Thyroid gland (tissue), 4 donors: ENCODE data around the gene CRIP1. TPM values are rescaled to one million over a fixed set of nuclear protein-coding genes. Genes with fewer than 3 reads are reported as not detected.

Experiments used
- DNase-seq, 2 donors: peaks; one replicate each; pipeline ENCODE4 v3.0.0-alpha.2; 2019
- H3K27ac ChIP-seq, 3 donors: fragments of 200-600 bp; sonication (generic); 1 replicate in 2 of 3; 2 replicates in 1 of 3; pipeline ENCODE4 v1.5.1; 2016 to 2019; ENCODE audit warnings: mild to moderate bottlenecking in 1 of 3, moderate library complexity in 1 of 3
- H3K27me3 ChIP-seq: fragments of 200-600 bp; sonication (generic); one replicate; pipeline ENCODE4 v1.5.1; 2019
- H3K36me3 ChIP-seq, 2 donors: fragments of 200-600 bp; sonication (generic); one replicate each; pipeline ENCODE4 v1.5.1; 2016 to 2019
- H3K4me1 ChIP-seq, 2 donors: fragments of 200-600 bp; sonication (generic); one replicate each; pipeline ENCODE4 v1.5.1; 2017 to 2019
- H3K4me3 ChIP-seq, 3 donors: fragments of 200-600 bp; sonication (generic); replicated peaks in 1 of 3; 1 replicate in 2 of 3; 2 replicates in 1 of 3; pipeline ENCODE4 v1.5.1; 2016; ENCODE audit warnings: mild to moderate bottlenecking in 1 of 3
- H3K9me3 ChIP-seq: fragments of 200-600 bp; sonication (generic); one replicate; pipeline ENCODE4 v1.5.1; 2017
- POLR2A ChIP-seq, 2 donors: fragments of 450-650 bp; IDR thresholded peaks; one replicate each; pipeline ENCODE4 v1.6.1; 2017; ENCODE audit warnings: antibody characterized with exemption in 2 of 2, mild to moderate bottlenecking in 2 of 2, moderate library complexity in 1 of 2
- WGBS, 2 donors: methylation state at CpG; one replicate each; pipeline ENCODE4 v1.1.5; 2017; 5-methylcytosine and 5-hydroxymethylcytosine counted together
- intact Hi-C: fragments of 100-400 bp; cut with DNase I; formaldehyde crosslinking; loops from one replicate; pipeline ENCODE4 v1.15.1; 2023
- total RNA-seq, 4 donors: library from RNA; depleted of rRNA; stranded (reverse); fragments of >200 nt; gene quantifications; one replicate each; pipeline ENCODE4 v1.2.3, GENCODE V29; 2016
- TF ChIP-seq, protein P1 (sequence below), 6 experiments: fragments of 200-600 bp in 3 of 6; fragments of 450-650 bp in 3 of 6; sonication (generic) in 3 of 6; IDR thresholded peaks; one replicate each; pipeline ENCODE4 v1.5.1; 2016 to 2019; ENCODE audit warnings: antibody characterized with exemption in 6 of 6, mild to moderate bottlenecking in 2 of 6, inconsistent platforms in 1 of 6, moderate library complexity in 1 of 6

Gene CRIP1
- total RNA-seq, 4 donors from 2014 or later = 6.0 to 30.8 (median 18.5) TPM

DNA sequence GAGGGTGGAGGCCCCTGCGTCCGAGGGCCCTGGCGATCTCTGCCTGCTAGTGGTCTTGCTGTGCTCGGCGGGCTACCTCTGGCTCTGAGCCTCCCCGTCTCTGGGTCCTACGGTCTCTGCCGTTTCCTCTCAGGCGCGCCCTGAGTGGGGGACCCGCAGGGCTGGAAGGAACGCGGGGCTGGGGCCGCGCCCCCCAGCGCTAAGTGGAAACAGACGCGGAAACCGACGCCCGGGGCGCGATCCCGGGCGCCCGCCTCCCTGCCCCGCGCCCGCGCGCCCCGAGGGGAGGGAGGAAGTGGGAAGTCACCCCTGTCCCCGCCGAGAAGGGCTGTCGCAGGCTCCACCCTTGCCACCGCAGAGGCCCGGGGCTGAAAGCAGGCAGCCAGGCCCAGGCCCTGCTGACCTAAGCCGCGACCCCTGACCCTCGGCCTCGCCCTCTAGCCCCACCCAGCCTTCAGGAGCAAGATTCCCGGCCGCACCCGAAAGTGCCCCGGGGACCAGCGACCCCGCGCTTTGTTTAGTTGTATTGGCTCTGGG lies 831 bp downstream of the CRIP1 start:
- TF ChIP-seq, protein P1, sequence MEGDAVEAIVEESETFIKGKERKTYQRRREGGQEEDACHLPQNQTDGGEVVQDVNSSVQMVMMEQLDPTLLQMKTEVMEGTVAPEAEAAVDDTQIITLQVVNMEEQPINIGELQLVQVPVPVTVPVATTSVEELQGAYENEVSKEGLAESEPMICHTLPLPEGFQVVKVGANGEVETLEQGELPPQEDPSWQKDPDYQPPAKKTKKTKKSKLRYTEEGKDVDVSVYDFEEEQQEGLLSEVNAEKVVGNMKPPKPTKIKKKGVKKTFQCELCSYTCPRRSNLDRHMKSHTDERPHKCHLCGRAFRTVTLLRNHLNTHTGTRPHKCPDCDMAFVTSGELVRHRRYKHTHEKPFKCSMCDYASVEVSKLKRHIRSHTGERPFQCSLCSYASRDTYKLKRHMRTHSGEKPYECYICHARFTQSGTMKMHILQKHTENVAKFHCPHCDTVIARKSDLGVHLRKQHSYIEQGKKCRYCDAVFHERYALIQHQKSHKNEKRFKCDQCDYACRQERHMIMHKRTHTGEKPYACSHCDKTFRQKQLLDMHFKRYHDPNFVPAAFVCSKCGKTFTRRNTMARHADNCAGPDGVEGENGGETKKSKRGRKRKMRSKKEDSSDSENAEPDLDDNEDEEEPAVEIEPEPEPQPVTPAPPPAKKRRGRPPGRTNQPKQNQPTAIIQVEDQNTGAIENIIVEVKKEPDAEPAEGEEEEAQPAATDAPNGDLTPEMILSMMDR (IDR thresholded peaks at IDR 0.05) = no peak
- TF ChIP-seq POLR2A (IDR thresholded peaks at IDR 0.05) = no peak
- Histone ChIP-seq H3K27ac (peak overlapping the region; percentile 73 to 92 (median 75)), H3K4me3 (peak overlapping the region in 1 of 3 donors; percentile 54), H3K36me3 (no peaks in the 10 kb centered on the region), H3K4me1 (peaks cover 55 to 76% of the 10 kb centered on the region in 2 donors), H3K9me3 (no peaks in the 10 kb centered on the region), H3K27me3 (no peaks in the 10 kb centered on the region)
- WGBS, 2 donors = 4% methylated on average over 25 of the region's 48 CpGs; no CpG with 5 or more reads in 1 of the 2 donors
- intact Hi-C loops = loop anchor here (5.0 kb wide), 1 partner anchor 120 kb away; no protein-coding TSS in a partner anchor
- DNase-seq = peak; percentile 50 to 54

- Histone ChIP-seq H3K4me1 (peaks cover 48 to 69% of the 10 kb centered on the region in 2 donors), H3K27me3 (no peaks in the 10 kb centered on the region), H3K27ac (peak overlapping the region; percentile 75 to 97 (median 92)), H3K36me3 (no peaks in the 10 kb centered on the region), H3K4me3 (peak overlapping the region in 1 of 3 donors; percentile 54), H3K9me3 (no peaks in the 10 kb centered on the region)
- intact Hi-C loops = loop anchor here (5.0 kb wide), 1 partner anchor 121 kb away; no protein-coding TSS in a partner anchor
- DNase-seq = no peak
- WGBS, 2 donors = 47 to 69% methylated on average over 7 to 17 of the region's 26 CpGs
- TF ChIP-seq POLR2A (IDR thresholded peaks at IDR 0.05) = no peak
- TF ChIP-seq, protein P1 (IDR thresholded peaks at IDR 0.05) = no peak
Measured at GRCh38 chr14:105487986-105488777, 1.5 kb downstream of the CRIP1 start.

- no peak for TF ChIP-seq POLR2A (IDR thresholded peaks at IDR 0.05)
- TF ChIP-seq, protein P1 (IDR thresholded peaks at IDR 0.05) = no peak
- Histone ChIP-seq H3K4me1 (peaks cover 41 to 61% of the 10 kb centered on the region in 2 donors), H3K4me3 (no peak overlapping the region), H3K27me3 (no peaks in the 10 kb centered on the region), H3K36me3 (no peaks in the 10 kb centered on the region), H3K27ac (peak overlapping the region; percentile 91 to 97 (median 92)), H3K9me3 (no peaks in the 10 kb centered on the region)
- no peak for DNase-seq
- 47 to 61% methylated on average over 5 to 12 of the region's 20 CpGs for WGBS, 2 donors
- intact Hi-C loops = loop anchor here (5.0 kb wide), 1 partner anchor 122 kb away; no protein-coding TSS in a partner anchor
Measured at GRCh38 chr14:105488781-105489541, 2.3 kb downstream of the CRIP1 start.

DNA sequence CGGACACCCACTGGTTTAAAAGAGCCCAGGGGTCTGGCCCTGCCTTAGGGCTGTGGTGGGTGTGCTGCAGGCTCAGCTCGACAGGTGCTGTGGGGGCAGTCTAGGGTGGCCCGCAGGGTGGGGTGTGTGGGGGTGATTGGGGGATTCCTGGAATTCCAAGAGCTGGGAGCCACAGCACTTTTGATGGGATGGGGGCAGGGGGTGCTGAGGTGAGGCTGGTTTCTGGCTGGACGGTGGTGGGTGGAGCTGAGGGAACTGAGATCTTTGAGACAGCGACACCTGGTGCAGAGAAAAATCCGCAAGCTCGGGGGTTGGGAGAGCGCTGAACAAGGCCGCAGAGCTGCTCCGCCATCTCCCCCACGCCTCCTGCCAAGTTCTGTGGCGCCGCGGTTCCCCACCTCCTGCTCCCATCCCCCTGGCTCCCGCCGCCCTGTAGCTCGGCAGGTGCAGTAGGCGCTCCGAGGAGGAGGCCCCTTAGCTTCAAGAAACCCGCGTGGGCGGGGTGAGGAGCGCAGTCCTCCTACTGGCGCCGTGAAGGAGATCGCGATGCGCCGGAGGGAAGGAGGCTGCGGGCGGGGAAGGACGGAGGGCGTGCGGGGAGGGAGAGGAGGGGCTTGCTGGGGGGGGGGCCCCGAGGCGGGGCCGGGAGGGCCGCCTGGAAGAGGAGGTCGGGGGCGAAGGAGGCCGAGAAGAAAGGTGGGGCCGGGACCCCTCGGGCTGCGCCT lies 3.0 kb downstream of the CRIP1 start:
- peak in 1 of 2 donors; percentile 43 for TF ChIP-seq POLR2A (IDR thresholded peaks at IDR 0.05)
- TF ChIP-seq, protein P1 (IDR thresholded peaks at IDR 0.05) = peak in 5 of 6 experiments; percentile 27 to 84 (median 78)
- Histone ChIP-seq H3K4me3 (peak overlapping the region in 2 of 3 donors; percentile 58 to 64), H3K4me1 (peaks cover 36 to 54% of the 10 kb centered on the region in 2 donors), H3K27me3 (no peaks in the 10 kb centered on the region), H3K36me3 (no peaks in the 10 kb centered on the region), H3K27ac (peak overlapping the region; percentile 91 to 97 (median 92)), H3K9me3 (no peaks in the 10 kb centered on the region)
- DNase-seq = peak; percentile 94 to 96
- 2 to 4% methylated on average over 14 to 19 of the region's 44 CpGs for WGBS, 2 donors
- intact Hi-C loops = loop anchor here (5.0 kb wide), 3 partner anchors 42 to 177 kb away; partner anchors contain the start of gene PACS2
